Coronary artery (tissue), 2 donors: ENCODE data around the gene HMG20A.

Experiments
- DNase-seq: peaks from one replicate; pipeline ENCODE4 v3.0.0-alpha.2; 2017; ENCODE audit warnings: low spot score
- H3K27ac ChIP-seq, 2 donors: fragments of 200-600 bp; sonication (generic); one replicate each; pipeline ENCODE4 v1.5.1; 2016 to 2019
- H3K4me3 ChIP-seq: fragments of 200-600 bp; sonication (generic); 2 replicates; pipeline ENCODE4 v1.5.1; 2016; ENCODE audit warnings: mild to moderate bottlenecking, moderate library complexity
- TF ChIP-seq, protein P1 (sequence below): fragments of 200-600 bp; sonication (generic); IDR thresholded peaks from one replicate; pipeline ENCODE4 v1.5.1; 2019; ENCODE audit warnings: antibody characterized with exemption

HMG20A gene

GRCh38 chr15:77430213-77430612 lies 9.5 kb downstream of the HMG20A start:
- Histone ChIP-seq H3K27ac (no peak overlapping the region), H3K4me3 (no peak overlapping the region)
- no peak for DNase-seq
- TF ChIP-seq, protein P1, sequence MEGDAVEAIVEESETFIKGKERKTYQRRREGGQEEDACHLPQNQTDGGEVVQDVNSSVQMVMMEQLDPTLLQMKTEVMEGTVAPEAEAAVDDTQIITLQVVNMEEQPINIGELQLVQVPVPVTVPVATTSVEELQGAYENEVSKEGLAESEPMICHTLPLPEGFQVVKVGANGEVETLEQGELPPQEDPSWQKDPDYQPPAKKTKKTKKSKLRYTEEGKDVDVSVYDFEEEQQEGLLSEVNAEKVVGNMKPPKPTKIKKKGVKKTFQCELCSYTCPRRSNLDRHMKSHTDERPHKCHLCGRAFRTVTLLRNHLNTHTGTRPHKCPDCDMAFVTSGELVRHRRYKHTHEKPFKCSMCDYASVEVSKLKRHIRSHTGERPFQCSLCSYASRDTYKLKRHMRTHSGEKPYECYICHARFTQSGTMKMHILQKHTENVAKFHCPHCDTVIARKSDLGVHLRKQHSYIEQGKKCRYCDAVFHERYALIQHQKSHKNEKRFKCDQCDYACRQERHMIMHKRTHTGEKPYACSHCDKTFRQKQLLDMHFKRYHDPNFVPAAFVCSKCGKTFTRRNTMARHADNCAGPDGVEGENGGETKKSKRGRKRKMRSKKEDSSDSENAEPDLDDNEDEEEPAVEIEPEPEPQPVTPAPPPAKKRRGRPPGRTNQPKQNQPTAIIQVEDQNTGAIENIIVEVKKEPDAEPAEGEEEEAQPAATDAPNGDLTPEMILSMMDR: no peak

DNA sequence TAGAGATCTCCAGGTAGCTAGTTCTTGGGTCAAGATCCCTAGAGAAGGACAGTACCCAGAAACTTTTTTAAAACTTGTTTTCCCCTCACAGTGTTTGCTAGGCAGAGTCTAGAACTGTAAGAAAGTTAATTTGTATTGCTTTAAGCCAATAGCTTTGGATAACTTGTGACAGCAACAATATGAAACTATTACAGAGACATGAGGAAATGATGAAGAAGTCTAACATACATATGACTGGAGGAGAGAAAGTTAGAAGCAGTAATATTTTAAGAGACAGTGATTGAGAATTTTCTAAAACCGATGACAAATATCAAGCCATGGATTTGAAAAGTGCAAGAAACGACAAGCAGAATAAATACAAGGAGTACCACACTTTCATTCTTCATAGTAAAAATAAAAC lies 10.0 kb downstream of the HMG20A start:
- no peak overlapping the region for H3K4me3 ChIP-seq
- DNase-seq: no peak
- TF ChIP-seq, protein P1: no peak
- H3K27ac ChIP-seq: no peak overlapping the region

- TF ChIP-seq, protein P1: no peak
- DNase-seq: no peak
- Histone ChIP-seq H3K4me3 (no peak overlapping the region), H3K27ac (no peak overlapping the region)
These were observed 16.1 kb downstream of the HMG20A start for GRCh38 chr15:77436822-77437221.

DNA sequence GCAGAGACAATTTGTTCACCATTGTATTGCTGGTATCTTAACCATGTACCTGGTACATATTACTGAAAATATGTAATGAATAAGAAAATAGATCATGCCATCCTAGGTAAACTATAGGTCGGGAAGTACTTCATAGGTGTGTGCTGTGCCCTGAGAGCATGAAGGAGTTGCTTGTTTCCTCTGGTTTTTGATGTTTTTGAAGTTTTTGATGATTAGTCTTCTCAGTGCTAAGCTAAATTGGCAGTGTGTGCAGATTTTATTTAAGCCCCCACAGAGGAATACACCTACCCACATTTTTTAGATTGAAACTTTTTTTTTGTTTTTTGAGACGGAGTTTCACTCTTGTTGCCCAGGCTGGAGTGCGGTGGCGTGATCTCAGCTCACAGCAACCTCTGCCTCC lies 16.6 kb downstream of the HMG20A start:
- TF ChIP-seq, protein P1: no peak
- DNase-seq: no peak
- Histone ChIP-seq H3K27ac (no peak overlapping the region), H3K4me3 (no peak overlapping the region)

DNA sequence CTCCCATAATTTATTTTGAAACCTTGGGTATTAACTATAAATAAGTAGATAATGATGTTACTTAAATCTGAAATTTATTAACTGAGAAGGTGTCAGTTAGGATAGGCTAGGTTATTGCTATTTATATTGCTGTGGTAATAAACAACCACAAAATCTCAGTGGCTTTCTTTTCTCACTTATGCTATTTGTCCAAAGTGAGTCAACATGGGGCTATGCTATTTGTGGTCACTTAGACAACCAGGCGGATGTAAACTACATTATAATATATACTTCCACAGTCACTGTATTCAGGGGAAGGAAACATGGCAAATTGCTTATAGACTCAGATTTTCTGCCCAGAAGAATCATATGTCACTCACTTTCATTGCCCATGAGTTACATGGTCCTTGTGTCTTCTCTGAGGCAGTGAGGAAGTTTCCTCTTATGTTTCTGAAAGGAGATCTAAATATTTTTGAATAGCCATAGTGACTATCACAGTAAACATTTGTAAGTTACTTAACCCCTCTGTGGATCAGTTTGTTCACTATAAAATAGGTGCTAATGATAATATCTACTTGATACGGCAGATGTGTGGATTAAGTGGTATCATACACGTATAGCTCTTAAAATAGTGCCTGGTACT lies 19.8 kb downstream of the HMG20A start:
- no peak for DNase-seq
- TF ChIP-seq, protein P1: no peak
- H3K27ac ChIP-seq: no peak overlapping the region
- no peak overlapping the region for H3K4me3 ChIP-seq

DNA sequence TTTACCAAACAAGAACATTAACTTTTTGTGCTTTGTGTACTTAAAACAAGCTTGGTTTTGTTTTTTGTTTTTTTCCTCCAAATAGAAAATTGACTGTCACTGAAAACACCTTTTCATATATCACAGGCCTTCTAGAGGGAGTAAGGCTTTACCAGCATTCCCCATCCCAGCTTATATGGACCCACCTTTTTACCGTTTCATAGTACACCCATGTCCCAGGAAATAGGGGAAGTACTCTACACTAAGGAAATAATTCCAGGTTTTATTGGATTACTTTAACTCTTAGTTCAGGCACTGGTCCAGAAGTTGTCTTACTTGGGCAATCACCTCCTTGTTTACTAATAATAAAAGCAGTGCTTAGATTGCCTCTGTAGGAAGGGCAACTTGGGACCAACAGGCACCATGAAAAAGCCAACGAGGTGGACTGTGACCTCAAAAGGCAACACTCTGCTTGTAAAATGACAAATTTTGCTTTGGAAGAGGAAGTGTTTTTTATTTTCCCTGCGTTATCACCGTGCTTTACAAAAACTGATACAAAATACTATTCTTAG lies 26.2 kb downstream of the HMG20A start:
- Histone ChIP-seq H3K27ac (no peak overlapping the region), H3K4me3 (no peak overlapping the region)
- TF ChIP-seq, protein P1: no peak
- no peak for DNase-seq

DNA sequence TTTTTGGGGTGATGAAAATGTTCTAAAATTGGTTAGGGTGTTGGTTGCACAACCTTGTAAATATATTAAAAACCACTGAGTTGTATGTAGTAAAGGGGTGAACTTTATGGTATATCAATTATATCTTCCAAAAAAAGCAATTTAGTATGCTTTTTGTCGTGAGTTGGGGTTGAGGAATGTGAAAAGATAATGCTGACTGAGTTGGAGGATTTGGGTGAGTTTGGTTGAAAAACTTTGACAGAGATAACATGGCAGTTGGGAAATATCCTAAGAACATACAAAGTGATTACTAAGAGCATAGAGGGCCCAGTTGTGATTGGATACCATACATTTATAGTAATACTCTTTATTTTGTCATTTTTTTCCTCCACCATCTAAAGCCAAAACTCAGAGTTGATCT lies 33.6 kb downstream of the HMG20A start:
- Histone ChIP-seq H3K4me3 (no peak overlapping the region), H3K27ac (peak overlapping the region in 1 of 2 donors; percentile 65)
- TF ChIP-seq, protein P1: no peak
- no peak for DNase-seq
